Liver (tissue), 9 donors: Measurements from ENCODE around the gene TMEM125. TPM values are rescaled to one million over a fixed set of nuclear protein-coding genes. Genes with fewer than 3 reads are reported as not detected.

Source experiments
- DNase-seq: peaks from one replicate; pipeline ENCODE4 v3.0.0-alpha.2; 2017; ENCODE audit warnings: low spot score
- H3K27ac ChIP-seq, 2 donors: one replicate each; pipeline ENCODE4 v1.7.0; 2013; ENCODE audit warnings: inconsistent platforms in 2 of 2, low read length in 2 of 2, control low read depth in 1 of 2, low read depth in 1 of 2, mild to moderate bottlenecking in 1 of 2
- H3K27me3 ChIP-seq, 4 donors: one replicate each; pipeline versions ENCODE4 v1.6.1 to v1.7.0; 2013; ENCODE audit warnings: low read length in 3 of 4, inconsistent platforms in 1 of 4, mild to moderate bottlenecking in 1 of 4, moderate library complexity in 1 of 4; ENCODE audit not compliant: control insufficient read depth in 4 of 4, insufficient read depth in 4 of 4
- H3K36me3 ChIP-seq, 4 donors: one replicate each; pipeline versions ENCODE4 v1.6.1 to v1.7.0; 2013; ENCODE audit warnings: low read length in 3 of 4, mild to moderate bottlenecking in 3 of 4, low read depth in 1 of 4, moderate library complexity in 1 of 4; ENCODE audit not compliant: control insufficient read depth in 4 of 4, insufficient read depth in 3 of 4
- H3K4me1 ChIP-seq, 4 donors: one replicate each; pipeline versions ENCODE4 v1.6.1 to v1.7.0; 2013; ENCODE audit warnings: low read length in 3 of 4, mild to moderate bottlenecking in 3 of 4, moderate library complexity in 1 of 4; ENCODE audit not compliant: control insufficient read depth in 4 of 4, insufficient read depth in 4 of 4
- H3K4me3 ChIP-seq, 3 donors: one replicate each; pipeline versions ENCODE4 v1.6.1 to v1.7.0; 2013; ENCODE audit warnings: low read length in 3 of 3, control low read depth in 1 of 3, low read depth in 1 of 3, mild to moderate bottlenecking in 1 of 3
- H3K9ac ChIP-seq, 2 donors: one replicate each; pipeline ENCODE4 v1.7.0; 2013; ENCODE audit warnings: low read length in 2 of 2, mild to moderate bottlenecking in 2 of 2, moderate library complexity in 2 of 2, control low read depth in 1 of 2, low read depth in 1 of 2
- H3K9me3 ChIP-seq, 4 donors: one replicate each; pipeline versions ENCODE4 v1.6.1 to v1.7.0; 2013; ENCODE audit warnings: low read length in 3 of 4; ENCODE audit not compliant: control insufficient read depth in 4 of 4
- ATF3 ChIP-seq: IDR thresholded peaks from 2 replicates; pipeline ENCODE4 v1.6.1; 2016; ENCODE audit warnings: antibody characterized with exemption
- EGR1 ChIP-seq, 2 donors: IDR thresholded peaks; 2 replicates each; pipeline ENCODE4 v1.6.1; 2016 to 2018; ENCODE audit warnings: antibody characterized with exemption in 2 of 2, low read depth in 2 of 2
- FOXA1 ChIP-seq: IDR thresholded peaks from 2 replicates; pipeline ENCODE4 v1.6.1; 2016; ENCODE audit warnings: antibody characterized with exemption
- FOXA2 ChIP-seq: IDR thresholded peaks from 2 replicates; pipeline ENCODE4 v1.6.1; 2016; ENCODE audit warnings: antibody characterized with exemption
- GABPA ChIP-seq, 2 donors: IDR thresholded peaks in 1 of 2; conservative IDR thresholded peaks in 1 of 2; 2 replicates each; pipeline ENCODE4 v1.6.1; 2016; ENCODE audit warnings: antibody characterized with exemption in 2 of 2, mild to moderate bottlenecking in 1 of 2, moderate library complexity in 1 of 2
- HNF4A ChIP-seq, 2 donors: conservative IDR thresholded peaks; 2 replicates each; pipeline ENCODE4 v1.6.1; 2016; ENCODE audit warnings: antibody characterized with exemption in 2 of 2, mild to moderate bottlenecking in 2 of 2
- HNF4G ChIP-seq: IDR thresholded peaks from 2 replicates; pipeline ENCODE4 v1.6.1; 2016; ENCODE audit warnings: antibody characterized with exemption
- JUND ChIP-seq, 2 donors: IDR thresholded peaks; 2 replicates each; pipeline ENCODE4 v1.6.1; 2016; ENCODE audit warnings: antibody characterized with exemption in 2 of 2
- MAX ChIP-seq: IDR thresholded peaks from 2 replicates; pipeline ENCODE4 v1.6.1; 2016; ENCODE audit warnings: antibody characterized with exemption
- NR2F2 ChIP-seq: IDR thresholded peaks from 2 replicates; pipeline ENCODE4 v1.6.1; 2016; ENCODE audit warnings: antibody characterized with exemption
- RAD21 ChIP-seq, 2 donors: IDR thresholded peaks; 2 replicates each; pipeline ENCODE4 v1.6.1; 2016; ENCODE audit warnings: antibody characterized with exemption in 2 of 2, mild to moderate bottlenecking in 2 of 2
- RXRA ChIP-seq, 2 donors: IDR thresholded peaks; 2 replicates each; pipeline ENCODE4 v1.6.1; 2017 to 2018; ENCODE audit warnings: antibody characterized with exemption in 2 of 2, mild to moderate bottlenecking in 1 of 2
- SP1 ChIP-seq: IDR thresholded peaks from 2 replicates; pipeline ENCODE4 v1.6.1; 2018; ENCODE audit warnings: antibody characterized with exemption, mild to moderate bottlenecking
- TAF1 ChIP-seq: conservative IDR thresholded peaks from 2 replicates; pipeline ENCODE4 v1.6.1; 2016; ENCODE audit warnings: antibody characterized with exemption, mild to moderate bottlenecking
- YY1 ChIP-seq: IDR thresholded peaks from 2 replicates; pipeline ENCODE4 v1.6.1; 2016; ENCODE audit warnings: antibody characterized with exemption, mild to moderate bottlenecking
- WGBS: extraction: QIAGEN DNeasy Blood & Tissue Kit; methylation state at CpG from one replicate; pipeline ENCODE4 v1.1.7; 2013; 5-methylcytosine and 5-hydroxymethylcytosine counted together
- polyA plus RNA-seq, 2 donors: library from polyadenylated mRNA; stranded (reverse) in 1 of 2; unstranded in 1 of 2; fragments of 200-250 nt in 1 of 2; fragments of >200 nt in 1 of 2; fragmentation: Nextera tagmentation in 1 of 2; extraction: Ambion mirVana in 1 of 2; gene quantifications; one replicate each; pipeline versions ENCODE4 v1.2.1 to v1.2.3, GENCODE V29; 2013 to 2015
- total RNA-seq, 2 donors: library from RNA; depleted of rRNA; stranded (reverse); fragments of >200 nt; gene quantifications; one replicate each; pipeline ENCODE4 v1.2.3, GENCODE V29; 2014
- TF ChIP-seq, protein P1 (sequence below): fragments of 150-350 bp; IDR thresholded peaks from 2 replicates; pipeline ENCODE4 v1.5.1; 2017; ENCODE audit warnings: improper control_type of control experiment, low read depth, low read length; ENCODE audit not compliant: missing input control
- TF ChIP-seq, protein P2 (sequence below): IDR thresholded peaks from 2 replicates; pipeline ENCODE4 v1.6.1; 2016; ENCODE audit warnings: antibody characterized with exemption, mild to moderate bottlenecking
- TF ChIP-seq, protein P3 (sequence below): IDR thresholded peaks from 2 replicates; pipeline ENCODE4 v1.6.1; 2016; ENCODE audit warnings: antibody characterized with exemption
- donor health status: healthy.
- donor health status: healthy.
- donor health status: healthy.
- donor health status: healthy.
- donor health status: healthy.

The TMEM125 gene
- total and polyA plus RNA-seq, 4 donors: 0.21 to 1.0 (median 0.69) TPM

DNA sequence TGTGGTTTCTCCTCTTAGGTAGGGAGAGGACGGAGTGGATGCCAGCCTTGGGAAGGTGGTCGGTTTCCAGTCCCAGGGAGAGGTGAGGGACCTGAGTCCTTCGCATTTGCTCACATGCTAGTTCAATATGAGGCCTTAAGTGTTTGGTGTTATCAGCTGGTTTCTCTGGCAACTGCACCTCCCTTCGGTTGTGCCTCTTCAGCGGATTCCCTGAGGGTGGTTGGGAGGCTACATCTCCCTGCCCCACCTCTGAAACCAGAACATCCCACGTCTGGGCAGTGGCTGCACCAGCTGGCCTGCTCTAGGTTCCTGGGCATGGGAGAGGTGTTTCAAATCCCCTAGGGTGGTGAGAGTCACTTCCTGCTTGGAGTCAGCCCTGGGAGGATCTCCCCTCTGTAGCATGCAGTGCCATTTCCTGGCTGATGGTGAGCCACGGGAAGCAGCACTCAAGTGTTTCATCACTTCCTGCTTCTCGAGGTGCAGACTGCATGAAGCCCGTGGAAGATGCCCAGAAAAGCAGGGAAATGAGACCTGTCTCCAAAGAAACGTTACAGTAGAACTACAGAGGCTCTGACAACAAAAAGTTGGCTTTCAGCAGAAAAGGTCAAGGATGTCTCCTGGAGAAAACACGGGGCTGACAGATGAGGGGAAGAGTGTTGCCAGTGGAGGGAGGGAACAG is 4.5 kb downstream of the TMEM125 start (continued):
- TF ChIP-seq, protein P1, sequence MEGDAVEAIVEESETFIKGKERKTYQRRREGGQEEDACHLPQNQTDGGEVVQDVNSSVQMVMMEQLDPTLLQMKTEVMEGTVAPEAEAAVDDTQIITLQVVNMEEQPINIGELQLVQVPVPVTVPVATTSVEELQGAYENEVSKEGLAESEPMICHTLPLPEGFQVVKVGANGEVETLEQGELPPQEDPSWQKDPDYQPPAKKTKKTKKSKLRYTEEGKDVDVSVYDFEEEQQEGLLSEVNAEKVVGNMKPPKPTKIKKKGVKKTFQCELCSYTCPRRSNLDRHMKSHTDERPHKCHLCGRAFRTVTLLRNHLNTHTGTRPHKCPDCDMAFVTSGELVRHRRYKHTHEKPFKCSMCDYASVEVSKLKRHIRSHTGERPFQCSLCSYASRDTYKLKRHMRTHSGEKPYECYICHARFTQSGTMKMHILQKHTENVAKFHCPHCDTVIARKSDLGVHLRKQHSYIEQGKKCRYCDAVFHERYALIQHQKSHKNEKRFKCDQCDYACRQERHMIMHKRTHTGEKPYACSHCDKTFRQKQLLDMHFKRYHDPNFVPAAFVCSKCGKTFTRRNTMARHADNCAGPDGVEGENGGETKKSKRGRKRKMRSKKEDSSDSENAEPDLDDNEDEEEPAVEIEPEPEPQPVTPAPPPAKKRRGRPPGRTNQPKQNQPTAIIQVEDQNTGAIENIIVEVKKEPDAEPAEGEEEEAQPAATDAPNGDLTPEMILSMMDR: no peak

DNA sequence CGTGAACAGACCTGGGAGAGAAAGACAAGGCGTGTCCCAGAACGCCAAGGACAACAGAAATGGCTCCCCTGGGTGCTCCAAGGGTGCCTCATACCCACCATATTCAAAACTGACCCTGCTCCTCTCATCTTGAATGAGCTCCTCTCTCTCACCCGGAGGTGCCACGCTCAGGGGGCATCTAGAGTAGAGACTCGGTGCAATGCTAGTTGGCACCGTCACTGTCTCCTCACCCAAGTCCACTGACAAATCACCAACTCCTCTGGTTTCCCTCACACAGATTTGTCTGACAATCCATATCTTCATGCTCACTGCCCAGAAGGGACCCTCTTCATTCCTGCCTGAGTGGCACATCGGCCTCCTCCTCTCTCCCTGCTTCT is 5.0 kb downstream of the TMEM125 start:
- peaks cover 0 to 2% (median 0%) of the 10 kb centered on the region in 4 donors for H3K27me3 ChIP-seq
- 83% methylated on average over 8 of the region's 8 CpGs for WGBS
- DNase-seq: no peak
- H3K4me1 ChIP-seq: peaks cover 8 to 39% (median 26%) of the 10 kb centered on the region in 4 donors
- H3K36me3 ChIP-seq: no peaks in the 10 kb centered on the region
- no peak overlapping the region for H3K4me3 ChIP-seq
- H3K27ac ChIP-seq: no peak overlapping the region
- H3K9ac ChIP-seq: no peak overlapping the region
- no peak for TF ChIP-seq TAF1
- TF ChIP-seq NR2F2: no peak
- TF ChIP-seq JUND (IDR thresholded peaks at IDR 0.05): no peak
- no peak for TF ChIP-seq HNF4G
- no peak for TF ChIP-seq RXRA (IDR thresholded peaks at IDR 0.05)
- TF ChIP-seq YY1: no peak
- H3K9me3 ChIP-seq: no peaks in the 10 kb centered on the region

DNA sequence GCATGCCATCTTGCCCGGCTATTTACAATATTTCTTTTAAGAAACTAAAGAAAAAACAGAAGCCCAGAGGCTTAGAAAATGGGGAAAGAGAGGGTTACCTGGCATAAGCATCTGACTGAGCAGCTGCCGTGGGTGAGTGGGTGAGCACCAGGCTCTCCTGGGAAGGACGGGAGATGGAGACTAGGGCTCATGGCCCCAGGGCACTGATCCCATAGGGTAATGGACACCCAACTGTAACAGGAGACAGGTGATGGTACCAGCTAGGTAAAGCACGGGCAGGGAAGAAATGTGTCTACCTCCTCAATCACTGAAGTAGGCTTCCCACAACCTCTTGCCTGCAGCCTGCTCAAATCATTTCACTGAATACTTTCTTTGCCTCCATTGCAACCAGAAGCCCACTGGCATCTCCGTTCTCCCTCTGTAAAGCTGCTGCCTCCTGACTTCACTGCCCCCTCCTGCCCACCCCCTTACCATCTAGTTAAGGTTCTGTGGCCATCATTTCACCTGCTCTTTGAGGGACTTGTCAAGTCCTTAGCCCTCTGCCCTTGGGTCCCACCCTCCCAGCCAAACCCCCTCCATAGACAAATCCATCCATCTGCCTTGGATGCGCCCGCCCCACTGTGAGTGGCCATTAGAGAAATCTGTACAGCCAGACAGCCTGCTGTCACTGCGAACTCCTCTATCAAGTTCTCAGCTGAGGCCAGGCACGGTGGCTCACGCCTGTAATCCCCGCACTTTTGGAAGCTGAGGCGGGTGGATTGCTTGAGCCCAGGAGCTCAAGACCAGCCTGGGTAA is 6.2 kb downstream of the TMEM125 start:
- Histone ChIP-seq H3K36me3 (no peaks in the 10 kb centered on the region), H3K4me3 (peak overlapping the region in 1 of 3 donors; percentile 10), H3K4me1 (peaks cover 10 to 45% (median 31%) of the 10 kb centered on the region in 4 donors), H3K27ac (peak overlapping the region; percentile 52 to 65), H3K9me3 (no peaks in the 10 kb centered on the region), H3K9ac (peak overlapping the region in 1 of 2 donors; percentile 42), H3K27me3 (no peaks in the 10 kb centered on the region)
- no peak for DNase-seq
- WGBS: 71% methylated on average over 12 of the region's 12 CpGs
- TF ChIP-seq HNF4A (conservative IDR thresholded peaks at IDR 0.05) (no peak), EGR1 (IDR thresholded peaks at IDR 0.05; ENCODE audit: low read depth in 2 of 2) (no peak), FOXA2 (no peak), SP1 (no peak), RXRA (IDR thresholded peaks at IDR 0.05) (no peak), FOXA1 (no peak), NR2F2 (no peak), GABPA (IDR thresholded peaks at IDR 0.05 in 1 of 2, conservative IDR thresholded peaks at IDR 0.05 in 1 of 2) (no peak), HNF4G (no peak), TAF1 (no peak), MAX (no peak), YY1 (no peak), JUND (IDR thresholded peaks at IDR 0.05) (no peak), ATF3 (no peak), RAD21 (IDR thresholded peaks at IDR 0.05) (no peak)
- TF ChIP-seq, protein P2, sequence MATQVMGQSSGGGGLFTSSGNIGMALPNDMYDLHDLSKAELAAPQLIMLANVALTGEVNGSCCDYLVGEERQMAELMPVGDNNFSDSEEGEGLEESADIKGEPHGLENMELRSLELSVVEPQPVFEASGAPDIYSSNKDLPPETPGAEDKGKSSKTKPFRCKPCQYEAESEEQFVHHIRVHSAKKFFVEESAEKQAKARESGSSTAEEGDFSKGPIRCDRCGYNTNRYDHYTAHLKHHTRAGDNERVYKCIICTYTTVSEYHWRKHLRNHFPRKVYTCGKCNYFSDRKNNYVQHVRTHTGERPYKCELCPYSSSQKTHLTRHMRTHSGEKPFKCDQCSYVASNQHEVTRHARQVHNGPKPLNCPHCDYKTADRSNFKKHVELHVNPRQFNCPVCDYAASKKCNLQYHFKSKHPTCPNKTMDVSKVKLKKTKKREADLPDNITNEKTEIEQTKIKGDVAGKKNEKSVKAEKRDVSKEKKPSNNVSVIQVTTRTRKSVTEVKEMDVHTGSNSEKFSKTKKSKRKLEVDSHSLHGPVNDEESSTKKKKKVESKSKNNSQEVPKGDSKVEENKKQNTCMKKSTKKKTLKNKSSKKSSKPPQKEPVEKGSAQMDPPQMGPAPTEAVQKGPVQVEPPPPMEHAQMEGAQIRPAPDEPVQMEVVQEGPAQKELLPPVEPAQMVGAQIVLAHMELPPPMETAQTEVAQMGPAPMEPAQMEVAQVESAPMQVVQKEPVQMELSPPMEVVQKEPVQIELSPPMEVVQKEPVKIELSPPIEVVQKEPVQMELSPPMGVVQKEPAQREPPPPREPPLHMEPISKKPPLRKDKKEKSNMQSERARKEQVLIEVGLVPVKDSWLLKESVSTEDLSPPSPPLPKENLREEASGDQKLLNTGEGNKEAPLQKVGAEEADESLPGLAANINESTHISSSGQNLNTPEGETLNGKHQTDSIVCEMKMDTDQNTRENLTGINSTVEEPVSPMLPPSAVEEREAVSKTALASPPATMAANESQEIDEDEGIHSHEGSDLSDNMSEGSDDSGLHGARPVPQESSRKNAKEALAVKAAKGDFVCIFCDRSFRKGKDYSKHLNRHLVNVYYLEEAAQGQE: no peak
- TF ChIP-seq, protein P3, sequence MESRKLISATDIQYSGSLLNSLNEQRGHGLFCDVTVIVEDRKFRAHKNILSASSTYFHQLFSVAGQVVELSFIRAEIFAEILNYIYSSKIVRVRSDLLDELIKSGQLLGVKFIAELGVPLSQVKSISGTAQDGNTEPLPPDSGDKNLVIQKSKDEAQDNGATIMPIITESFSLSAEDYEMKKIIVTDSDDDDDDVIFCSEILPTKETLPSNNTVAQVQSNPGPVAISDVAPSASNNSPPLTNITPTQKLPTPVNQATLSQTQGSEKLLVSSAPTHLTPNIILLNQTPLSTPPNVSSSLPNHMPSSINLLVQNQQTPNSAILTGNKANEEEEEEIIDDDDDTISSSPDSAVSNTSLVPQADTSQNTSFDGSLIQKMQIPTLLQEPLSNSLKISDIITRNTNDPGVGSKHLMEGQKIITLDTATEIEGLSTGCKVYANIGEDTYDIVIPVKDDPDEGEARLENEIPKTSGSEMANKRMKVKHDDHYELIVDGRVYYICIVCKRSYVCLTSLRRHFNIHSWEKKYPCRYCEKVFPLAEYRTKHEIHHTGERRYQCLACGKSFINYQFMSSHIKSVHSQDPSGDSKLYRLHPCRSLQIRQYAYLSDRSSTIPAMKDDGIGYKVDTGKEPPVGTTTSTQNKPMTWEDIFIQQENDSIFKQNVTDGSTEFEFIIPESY: no peak
- TF ChIP-seq, protein P1: no peak
